IgD-negative memory B cell (primary cell): ENCODE results near the gene CDC7. TPM values are rescaled to one million over a fixed set of nuclear protein-coding genes. Genes with fewer than 3 reads are reported as not detected.

Experiments used
- H3K27ac Mint-ChIP-seq, 3 donors: one replicate each; pipeline ENCODE4 v1.8.0; 2020 to 2022; ENCODE audit warnings: mild to moderate bottlenecking in 3 of 3, mixed read lengths in 3 of 3, moderate library complexity in 1 of 3
- H3K27me3 Mint-ChIP-seq: one replicate; pipeline ENCODE4 v1.8.0; 2021; ENCODE audit warnings: mixed read lengths
- H3K36me3 Mint-ChIP-seq: one replicate; pipeline ENCODE4 v1.8.0; 2020; ENCODE audit warnings: mild to moderate bottlenecking, mixed read lengths
- H3K4me1 Mint-ChIP-seq, 3 donors: one replicate each; pipeline ENCODE4 v1.8.0; 2020 to 2022; ENCODE audit warnings: mixed read lengths in 3 of 3, mild to moderate bottlenecking in 1 of 3
- H3K4me3 Mint-ChIP-seq, 4 donors: one replicate each; pipeline ENCODE4 v1.8.0; 2020 to 2022; ENCODE audit warnings: mild to moderate bottlenecking in 4 of 4, mixed read lengths in 4 of 4, moderate library complexity in 3 of 4
- H3K9me3 Mint-ChIP-seq, 3 donors: one replicate each; pipeline ENCODE4 v1.8.0; 2020 to 2021; ENCODE audit warnings: mixed read lengths in 3 of 3, mild to moderate bottlenecking in 1 of 3
- polyA plus RNA-seq: library from polyadenylated mRNA; unstranded; fragments of 300-500 nt; fragmentation: Illumina TruSeq; gene quantifications from one replicate; pipeline ENCODE4 v1.2.3, GENCODE V29; 2021

Gene CDC7
- polyA plus RNA-seq, 1 donor from 2014 or later: 1.8 TPM

DNA sequence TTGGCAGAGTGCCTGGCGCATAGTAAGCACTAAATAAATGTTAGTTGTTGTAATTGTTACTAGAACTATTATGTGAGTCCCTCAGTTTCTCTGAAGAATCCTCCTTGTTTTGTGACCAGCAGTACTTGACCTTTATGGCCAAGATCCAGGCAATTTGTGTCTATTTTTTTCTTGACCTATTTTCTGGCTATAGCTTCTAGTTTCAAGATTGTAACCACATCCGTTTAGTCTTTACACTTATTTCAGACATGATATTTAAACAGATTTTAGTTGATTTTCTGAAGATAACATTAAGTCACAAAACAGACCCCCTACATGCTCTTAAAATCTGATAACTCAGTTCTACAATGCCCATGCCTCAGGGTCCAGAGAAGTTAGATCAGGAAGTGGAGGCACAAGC is 50.3 kb downstream of the CDC7 start:
- Mint-ChIP-seq H3K27me3 (peaks cover 10% of the 10 kb centered on the region), H3K4me3 (no peak overlapping the region), H3K9me3 (no peaks in the 10 kb centered on the region), H3K27ac (no peak overlapping the region), H3K36me3 (peaks cover 2% of the 10 kb centered on the region), H3K4me1 (peaks cover 0 to 12% (median 2%) of the 10 kb centered on the region in 3 donors)

DNA sequence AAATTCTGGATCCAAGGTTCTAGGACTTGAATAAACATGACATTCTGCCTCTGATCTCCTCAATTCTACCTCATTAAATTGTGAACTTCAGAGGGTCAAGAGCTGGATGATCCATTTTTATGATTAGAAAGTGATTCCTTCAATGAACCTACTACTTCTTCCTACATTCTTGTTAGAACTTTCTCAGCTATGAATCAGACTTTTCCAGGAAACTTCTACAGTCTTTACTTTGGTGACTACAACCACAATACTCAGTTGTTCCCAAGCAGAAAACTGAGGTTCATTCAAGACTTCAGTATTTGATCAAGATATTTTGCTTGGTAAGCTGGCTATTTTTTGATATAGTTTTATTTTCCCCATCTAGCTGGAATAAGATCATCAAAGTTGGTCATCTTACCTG is 51.4 kb downstream of the CDC7 start:
- Mint-ChIP-seq H3K4me1 (peaks cover 0 to 12% (median 2%) of the 10 kb centered on the region in 3 donors), H3K4me3 (no peak overlapping the region), H3K36me3 (peaks cover 3% of the 10 kb centered on the region), H3K9me3 (peaks cover 0 to 3% (median 0%) of the 10 kb centered on the region in 3 donors), H3K27ac (no peak overlapping the region), H3K27me3 (peaks cover 9% of the 10 kb centered on the region)

DNA sequence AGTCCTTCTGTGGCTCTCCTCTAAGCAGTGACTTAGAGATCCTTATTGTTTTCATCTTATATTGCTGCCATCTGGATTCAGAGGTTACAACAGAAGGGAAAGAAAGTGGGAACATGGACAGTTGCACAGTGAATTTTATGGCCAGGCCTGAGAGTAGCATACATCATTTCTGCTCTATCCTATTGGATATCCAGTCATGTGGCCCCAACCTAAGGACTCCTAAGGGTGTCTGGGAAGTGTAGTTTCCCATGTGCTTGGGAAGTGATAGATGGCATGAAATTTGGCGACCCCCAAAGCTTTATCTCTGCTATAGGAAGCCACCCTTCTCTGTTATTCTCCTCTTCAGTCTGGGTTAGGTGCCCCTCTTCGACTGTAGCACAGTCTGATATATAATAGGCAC is 51.9 kb downstream of the CDC7 start:
- Mint-ChIP-seq H3K27me3 (peaks cover 9% of the 10 kb centered on the region), H3K36me3 (peaks cover 3% of the 10 kb centered on the region)

DNA sequence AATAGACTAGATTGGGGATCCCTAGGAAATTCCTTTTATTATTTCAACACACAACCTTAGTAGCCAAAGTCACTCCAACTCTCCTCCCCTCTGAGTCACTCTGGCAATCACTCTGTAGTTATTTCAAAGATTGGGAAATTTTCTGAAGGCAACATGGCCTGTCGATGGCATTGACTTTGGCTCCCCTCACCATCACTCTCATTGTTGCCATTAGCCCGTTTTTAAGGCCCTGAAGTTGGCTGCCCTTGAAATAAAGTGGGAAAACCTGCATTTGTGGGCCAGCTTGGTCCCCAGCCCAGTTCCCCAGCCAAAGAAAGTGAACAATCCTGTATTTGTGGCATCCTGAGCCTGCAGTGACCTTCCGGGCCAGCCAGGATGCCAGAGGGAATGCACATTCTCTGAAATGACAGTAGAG is 52.5 kb downstream of the CDC7 start:
- Mint-ChIP-seq H3K4me1 (peaks cover 0 to 10% (median 2%) of the 10 kb centered on the region in 3 donors), H3K27ac (no peak overlapping the region), H3K27me3 (peaks cover 9% of the 10 kb centered on the region), H3K36me3 (peaks cover 3% of the 10 kb centered on the region), H3K9me3 (peaks cover 0 to 3% (median 0%) of the 10 kb centered on the region in 3 donors), H3K4me3 (no peak overlapping the region)

More for the DNA sequence above, 51.9 kb downstream of the CDC7 start:
- peaks cover 0 to 3% (median 0%) of the 10 kb centered on the region in 3 donors for H3K9me3 Mint-ChIP-seq
- H3K4me3 Mint-ChIP-seq: no peak overlapping the region
- peaks cover 0 to 10% (median 2%) of the 10 kb centered on the region in 3 donors for H3K4me1 Mint-ChIP-seq
- H3K27ac Mint-ChIP-seq: no peak overlapping the region

DNA sequence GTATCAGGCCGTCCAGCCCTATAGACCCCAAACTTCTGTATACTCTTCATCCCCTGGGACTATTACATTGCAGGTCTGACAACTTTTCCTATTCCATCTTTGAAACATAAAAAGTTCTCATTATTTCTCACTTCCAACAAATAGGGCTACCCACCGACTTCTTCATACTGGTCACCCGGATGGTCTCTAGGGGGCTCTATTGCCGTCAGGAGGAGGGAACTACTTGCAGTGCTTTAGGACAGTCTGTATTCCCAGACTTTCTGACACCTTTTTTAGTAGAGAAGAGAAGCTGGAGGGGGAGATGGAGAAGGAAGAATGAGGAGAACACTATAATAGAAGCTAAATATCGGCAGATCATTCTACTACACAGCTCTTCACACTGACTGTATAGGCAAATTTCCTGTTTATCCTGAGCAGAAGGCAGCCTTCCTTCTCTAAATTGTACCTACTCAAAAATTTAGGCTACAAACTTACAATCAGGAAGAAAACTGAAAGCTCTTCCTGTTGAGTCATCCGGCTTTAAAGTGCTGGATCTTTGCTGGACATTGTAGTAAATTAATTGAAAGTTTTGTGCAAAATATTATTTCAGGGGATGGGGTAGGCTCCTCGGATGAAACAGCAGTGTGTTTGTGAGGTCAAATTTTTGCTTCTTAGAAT is 54.6 kb downstream of the CDC7 start:
- peaks cover 0 to 3% (median 0%) of the 10 kb centered on the region in 3 donors for H3K9me3 Mint-ChIP-seq
- peaks cover 0 to 2% (median 0%) of the 10 kb centered on the region in 3 donors for H3K4me1 Mint-ChIP-seq
- H3K36me3 Mint-ChIP-seq: peaks cover 3% of the 10 kb centered on the region
- no peak overlapping the region for H3K27ac Mint-ChIP-seq
- H3K4me3 Mint-ChIP-seq: no peak overlapping the region
- peaks cover 9% of the 10 kb centered on the region for H3K27me3 Mint-ChIP-seq

DNA sequence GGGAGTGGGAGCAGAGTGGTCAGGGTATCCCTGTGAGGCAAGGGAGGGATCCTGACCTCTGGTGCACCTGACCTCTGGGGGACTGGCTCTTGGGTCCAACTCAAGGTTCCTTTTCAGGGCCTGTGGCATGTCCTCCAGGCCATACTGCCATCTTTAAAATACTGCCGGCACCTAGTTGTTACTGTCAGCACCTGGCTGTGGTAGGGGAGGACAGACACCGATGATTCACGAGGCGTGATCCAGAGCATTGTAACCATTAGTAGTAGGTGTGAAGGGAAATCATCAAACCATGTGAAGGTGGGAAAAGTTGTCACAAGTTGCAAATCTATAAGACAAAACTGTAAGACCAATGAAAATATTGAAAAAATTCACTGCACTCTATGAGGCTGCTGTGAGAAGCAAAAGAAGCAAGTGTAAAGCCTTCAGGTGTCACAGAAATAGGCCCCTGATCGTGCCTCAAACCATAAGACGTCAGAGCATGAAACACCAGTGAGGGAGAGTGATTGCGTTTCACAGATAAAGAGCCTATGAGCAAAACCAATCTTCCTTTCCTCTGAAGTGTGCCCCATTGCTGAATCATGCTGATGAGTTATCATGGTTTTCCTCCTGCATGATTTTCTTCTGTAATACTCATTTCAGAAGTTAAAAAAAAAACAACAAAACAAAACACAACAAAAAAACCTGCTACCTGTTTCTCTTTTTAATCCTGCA is 55.3 kb downstream of the CDC7 start:
- Mint-ChIP-seq H3K27me3 (peaks cover 9% of the 10 kb centered on the region), H3K4me3 (no peak overlapping the region), H3K4me1 (peaks cover 0 to 2% (median 0%) of the 10 kb centered on the region in 3 donors), H3K36me3 (peaks cover 3% of the 10 kb centered on the region), H3K9me3 (peaks cover 0 to 3% (median 0%) of the 10 kb centered on the region in 3 donors), H3K27ac (no peak overlapping the region)

DNA sequence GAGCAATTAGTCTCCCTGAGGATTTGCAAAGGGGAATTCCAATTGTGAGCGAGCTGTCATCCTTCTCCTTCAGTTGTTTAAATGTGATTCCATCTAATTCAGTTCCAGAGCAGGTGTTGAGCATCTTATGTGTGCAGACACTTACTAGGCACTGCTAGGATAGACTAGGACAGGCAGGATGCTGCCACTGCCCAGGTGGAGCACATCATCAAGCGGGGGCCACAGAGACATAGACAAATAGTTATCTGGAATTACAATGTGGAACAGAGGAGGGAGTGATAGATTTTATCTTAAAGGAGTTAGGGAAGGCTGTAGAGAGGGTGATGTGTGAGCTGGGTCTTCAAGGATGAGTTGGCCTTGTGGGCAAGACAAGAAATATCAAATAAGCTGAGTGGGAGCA is 55.9 kb downstream of the CDC7 start:
- peak overlapping the region in 1 of 3 donors; percentile 21 for H3K27ac Mint-ChIP-seq

DNA sequence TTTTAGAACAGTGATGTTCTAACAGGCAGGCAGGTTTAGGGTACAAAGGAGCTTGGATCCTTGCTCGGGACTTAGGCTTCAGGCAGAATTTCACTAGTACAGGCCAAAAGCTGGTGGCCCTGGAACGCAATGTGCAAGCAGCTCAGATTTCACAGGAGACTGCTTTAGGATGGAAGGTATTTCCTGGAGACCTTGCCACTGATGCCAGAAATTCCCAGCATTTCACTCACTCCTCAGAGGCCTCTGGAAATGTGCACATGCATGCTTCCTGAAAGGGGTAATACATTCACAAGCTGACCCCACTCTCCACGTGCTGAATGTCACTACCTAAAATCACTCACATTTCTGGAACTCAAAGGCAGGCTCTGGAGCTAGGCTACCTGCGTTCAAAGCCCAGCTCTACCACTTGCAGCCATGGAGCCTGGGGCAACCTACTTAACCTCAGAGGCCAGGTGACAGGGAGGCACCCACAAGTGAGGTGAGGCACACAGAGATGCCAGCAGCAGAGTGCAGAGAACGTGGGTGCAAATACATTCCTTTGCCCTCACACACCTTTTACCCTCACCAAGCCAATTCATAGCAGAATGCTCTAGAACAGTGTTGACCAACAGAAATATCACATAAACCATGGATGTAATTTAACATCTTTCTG is 56.5 kb downstream of the CDC7 start:
- H3K36me3 Mint-ChIP-seq: peaks cover 3% of the 10 kb centered on the region
- peaks cover 0 to 2% (median 0%) of the 10 kb centered on the region in 3 donors for H3K4me1 Mint-ChIP-seq
- H3K27me3 Mint-ChIP-seq: peaks cover 9% of the 10 kb centered on the region
- peaks cover 0 to 3% (median 0%) of the 10 kb centered on the region in 3 donors for H3K9me3 Mint-ChIP-seq
- no peak overlapping the region for H3K4me3 Mint-ChIP-seq
- H3K27ac Mint-ChIP-seq: peak overlapping the region in 1 of 3 donors; percentile 21

More for the DNA sequence above, 55.9 kb downstream of the CDC7 start:
- Mint-ChIP-seq H3K9me3 (peaks cover 0 to 3% (median 0%) of the 10 kb centered on the region in 3 donors), H3K4me3 (no peak overlapping the region), H3K36me3 (peaks cover 3% of the 10 kb centered on the region), H3K27me3 (peaks cover 9% of the 10 kb centered on the region), H3K4me1 (peaks cover 0 to 2% (median 0%) of the 10 kb centered on the region in 3 donors)

DNA sequence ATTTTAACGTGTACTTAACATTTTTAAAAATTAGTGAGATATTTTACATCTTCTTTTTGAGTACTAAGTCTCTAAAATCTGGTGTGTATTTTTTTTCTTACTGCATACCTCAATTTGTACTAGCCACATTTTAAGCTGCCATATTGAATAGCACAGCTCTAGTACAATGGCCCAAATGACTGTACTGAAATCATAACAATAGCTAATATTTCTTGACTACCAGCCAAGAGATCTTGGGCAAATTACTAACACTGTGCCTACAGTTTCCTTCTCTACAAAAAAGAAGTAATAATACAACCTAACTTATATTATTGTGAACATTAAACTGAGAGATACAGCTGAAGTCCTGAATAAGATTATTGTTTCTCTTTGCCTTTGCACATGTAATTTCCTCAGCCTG is 57.2 kb downstream of the CDC7 start:
- Mint-ChIP-seq H3K9me3 (peaks cover 0 to 3% (median 0%) of the 10 kb centered on the region in 3 donors), H3K27ac (no peak overlapping the region), H3K36me3 (peaks cover 3% of the 10 kb centered on the region), H3K27me3 (peaks cover 9% of the 10 kb centered on the region), H3K4me3 (no peak overlapping the region), H3K4me1 (peaks cover 0 to 2% (median 0%) of the 10 kb centered on the region in 3 donors)

DNA sequence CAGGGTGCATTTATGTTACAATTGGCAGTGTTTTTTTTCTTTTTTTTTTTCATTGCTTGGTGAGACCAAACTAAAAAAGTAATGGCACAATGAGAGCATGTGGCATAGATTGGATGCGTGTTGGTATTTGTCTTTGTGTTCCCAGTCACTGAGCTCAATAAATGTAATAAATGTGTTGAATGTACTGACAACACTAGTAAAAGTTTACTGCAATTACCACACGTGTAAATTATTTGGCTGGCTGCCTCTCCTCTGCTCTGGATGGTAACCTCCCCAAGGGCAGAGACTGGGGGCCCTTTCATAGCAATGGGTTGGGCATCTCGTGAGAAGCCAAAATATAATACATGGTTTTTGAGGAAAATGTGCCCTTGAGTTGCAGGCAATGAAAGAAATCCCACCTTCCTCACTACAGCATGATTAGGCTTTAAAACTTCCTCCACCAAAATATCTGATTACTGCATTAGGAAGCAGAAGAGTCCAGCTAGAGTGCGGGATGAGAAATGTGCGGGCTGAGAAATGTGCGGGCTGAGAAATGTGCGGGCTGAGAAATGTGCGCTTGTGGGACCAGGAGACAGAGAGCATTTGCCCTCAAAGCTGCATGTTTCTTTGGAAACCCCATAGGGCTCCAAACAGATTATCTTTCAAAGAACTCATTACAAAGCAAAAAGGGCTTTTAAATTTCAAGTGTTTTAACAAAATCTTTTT is 58.5 kb downstream of the CDC7 start:
- H3K4me3 Mint-ChIP-seq: no peak overlapping the region
- peaks cover 3% of the 10 kb centered on the region for H3K36me3 Mint-ChIP-seq
- H3K27ac Mint-ChIP-seq: peak overlapping the region in 1 of 3 donors; percentile 3
- peaks cover 5% of the 10 kb centered on the region for H3K27me3 Mint-ChIP-seq
- peaks cover 0 to 2% (median 0%) of the 10 kb centered on the region in 3 donors for H3K4me1 Mint-ChIP-seq
- peaks cover 3 to 5% (median 4%) of the 10 kb centered on the region in 3 donors for H3K9me3 Mint-ChIP-seq

DNA sequence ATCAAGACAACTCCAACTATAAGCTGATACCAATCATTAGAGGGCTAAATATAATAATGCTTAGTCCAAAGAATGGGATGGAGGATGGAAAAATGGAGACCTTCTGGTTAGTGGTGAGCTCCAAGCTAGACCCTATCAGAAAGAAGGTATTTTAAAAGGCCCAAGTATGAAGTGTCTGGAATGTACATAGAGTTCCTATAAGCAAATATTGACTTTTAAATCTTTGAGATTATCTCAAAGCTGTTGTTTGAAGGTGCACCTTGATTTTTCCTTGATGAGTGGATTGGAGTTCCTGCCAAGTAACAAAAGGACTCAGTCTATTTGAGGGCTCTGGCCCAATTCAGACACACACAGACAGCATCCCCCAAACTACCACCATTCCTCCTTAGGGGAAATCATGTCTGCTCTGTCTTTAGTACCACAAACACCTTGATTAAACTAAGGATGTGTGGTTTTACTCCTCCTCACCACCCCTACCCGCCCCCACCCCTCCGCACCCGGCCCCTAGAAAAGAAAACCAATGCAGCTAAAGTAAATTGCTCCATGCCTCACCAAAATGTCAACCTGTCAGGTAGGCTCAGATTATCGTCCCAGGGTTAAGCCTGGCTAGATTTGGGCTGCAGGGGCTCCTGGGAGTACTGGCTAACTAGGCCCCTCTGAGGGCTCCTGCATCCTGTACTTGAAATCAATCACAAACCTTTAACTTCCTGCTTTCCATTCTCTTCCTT is 59.4 kb downstream of the CDC7 start:
- peak overlapping the region in 1 of 3 donors; percentile 8 for H3K27ac Mint-ChIP-seq
- H3K4me3 Mint-ChIP-seq: no peak overlapping the region
- peaks cover 5% of the 10 kb centered on the region for H3K27me3 Mint-ChIP-seq
- peaks cover 0 to 2% (median 0%) of the 10 kb centered on the region in 3 donors for H3K4me1 Mint-ChIP-seq
- H3K9me3 Mint-ChIP-seq: peaks cover 3 to 6% (median 5%) of the 10 kb centered on the region in 3 donors
- H3K36me3 Mint-ChIP-seq: peaks cover 3% of the 10 kb centered on the region

DNA sequence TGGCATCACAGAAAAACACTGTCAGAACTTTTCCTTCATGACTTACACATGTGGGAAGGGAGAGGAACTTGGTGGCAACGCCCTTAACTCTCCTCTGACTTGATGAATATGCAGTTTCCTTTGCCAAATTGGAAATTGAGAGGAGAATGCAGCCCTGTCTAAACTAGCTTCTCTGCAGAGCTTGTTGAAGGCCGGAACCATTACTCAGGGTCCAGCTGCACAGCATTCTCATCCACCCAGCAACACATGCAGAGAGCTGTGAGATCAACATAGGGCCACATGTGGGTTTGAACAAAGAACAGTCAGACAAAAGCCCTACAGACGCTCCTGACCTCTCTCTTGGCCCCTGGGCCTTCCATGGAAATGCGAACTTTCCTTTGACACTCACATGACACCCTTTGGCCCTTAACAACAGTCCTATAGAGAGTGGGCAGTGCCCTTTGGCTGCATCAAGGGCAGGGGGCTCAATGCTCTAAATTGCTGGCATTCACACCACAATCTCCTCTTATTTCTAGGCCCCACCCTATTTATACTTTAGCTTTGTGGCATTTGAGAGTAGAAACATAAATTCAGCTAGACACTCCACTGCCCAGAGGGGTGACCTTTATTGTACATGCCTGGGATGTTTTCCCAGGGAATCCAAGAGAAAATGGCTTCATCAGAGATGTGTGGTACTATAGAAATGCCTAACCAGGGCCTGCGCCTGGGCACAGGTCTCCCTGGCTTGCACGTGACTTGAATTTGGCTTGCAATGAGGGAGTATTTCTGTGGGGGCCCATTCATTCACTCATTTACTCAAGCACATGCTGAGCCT is 64.4 kb downstream of the CDC7 start:
- Mint-ChIP-seq H3K9me3 (peaks cover 2 to 6% (median 3%) of the 10 kb centered on the region in 3 donors), H3K27ac (peak overlapping the region in 1 of 3 donors; percentile 10), H3K4me3 (no peak overlapping the region), H3K36me3 (no peaks in the 10 kb centered on the region), H3K4me1 (peaks cover 0 to 4% (median 0%) of the 10 kb centered on the region in 3 donors), H3K27me3 (no peaks in the 10 kb centered on the region)

DNA sequence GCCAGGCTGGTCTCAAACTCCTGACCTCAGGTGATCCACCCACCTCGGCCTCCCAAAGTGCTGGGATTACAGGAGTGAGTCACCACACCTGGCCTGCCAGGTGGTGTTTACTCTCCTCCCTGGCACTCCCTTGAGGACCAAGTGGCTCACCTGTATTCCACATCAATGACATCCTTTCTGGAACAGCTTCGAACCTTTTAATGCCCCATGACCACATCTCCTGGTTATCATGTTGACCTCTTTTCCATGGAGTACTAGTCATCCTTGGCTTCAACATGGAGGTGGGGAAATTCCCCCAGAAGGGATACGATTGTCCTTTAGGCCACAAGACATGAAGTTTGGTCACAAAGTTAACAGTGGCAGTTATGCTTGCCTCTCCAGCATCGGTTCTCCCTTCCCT is 66.9 kb downstream of the CDC7 start:
- Mint-ChIP-seq H3K9me3 (peaks cover 2 to 6% (median 3%) of the 10 kb centered on the region in 3 donors), H3K4me1 (peaks cover under 1 to 20% (median 12%) of the 10 kb centered on the region in 3 donors), H3K27me3 (peaks cover 3% of the 10 kb centered on the region)

More for the DNA sequence above, 66.9 kb downstream of the CDC7 start:
- no peak overlapping the region for H3K4me3 Mint-ChIP-seq
- peak overlapping the region in 1 of 3 donors; percentile 39 for H3K27ac Mint-ChIP-seq
- H3K36me3 Mint-ChIP-seq: no peaks in the 10 kb centered on the region
